Lower leg skin (tissue), 3 donors: ENCODE results near the gene SLC37A1.

Source experiments
- POLR2A ChIP-seq, 2 donors: fragments of 450-650 bp; IDR thresholded peaks; one replicate each; pipeline ENCODE4 v1.6.1; 2016 to 2017; ENCODE audit warnings: antibody characterized with exemption in 2 of 2, mild to moderate bottlenecking in 1 of 2, moderate library complexity in 1 of 2
- TF ChIP-seq, protein P1 (sequence below), 3 donors: fragments of 450-650 bp; IDR thresholded peaks; one replicate each; pipeline ENCODE4 v1.5.1; 2016; ENCODE audit warnings: antibody characterized with exemption in 3 of 3, mild to moderate bottlenecking in 3 of 3, moderate library complexity in 2 of 3

- TF ChIP-seq POLR2A (IDR thresholded peaks at IDR 0.05) = no peak
- TF ChIP-seq, protein P1, sequence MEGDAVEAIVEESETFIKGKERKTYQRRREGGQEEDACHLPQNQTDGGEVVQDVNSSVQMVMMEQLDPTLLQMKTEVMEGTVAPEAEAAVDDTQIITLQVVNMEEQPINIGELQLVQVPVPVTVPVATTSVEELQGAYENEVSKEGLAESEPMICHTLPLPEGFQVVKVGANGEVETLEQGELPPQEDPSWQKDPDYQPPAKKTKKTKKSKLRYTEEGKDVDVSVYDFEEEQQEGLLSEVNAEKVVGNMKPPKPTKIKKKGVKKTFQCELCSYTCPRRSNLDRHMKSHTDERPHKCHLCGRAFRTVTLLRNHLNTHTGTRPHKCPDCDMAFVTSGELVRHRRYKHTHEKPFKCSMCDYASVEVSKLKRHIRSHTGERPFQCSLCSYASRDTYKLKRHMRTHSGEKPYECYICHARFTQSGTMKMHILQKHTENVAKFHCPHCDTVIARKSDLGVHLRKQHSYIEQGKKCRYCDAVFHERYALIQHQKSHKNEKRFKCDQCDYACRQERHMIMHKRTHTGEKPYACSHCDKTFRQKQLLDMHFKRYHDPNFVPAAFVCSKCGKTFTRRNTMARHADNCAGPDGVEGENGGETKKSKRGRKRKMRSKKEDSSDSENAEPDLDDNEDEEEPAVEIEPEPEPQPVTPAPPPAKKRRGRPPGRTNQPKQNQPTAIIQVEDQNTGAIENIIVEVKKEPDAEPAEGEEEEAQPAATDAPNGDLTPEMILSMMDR (IDR thresholded peaks at IDR 0.05) = no peak
Observed at GRCh38 chr21:42616446-42616845, 102.8 kb downstream of the SLC37A1 start.
